NCI-H146 treated with DMSO at 0.1 percent for 48 hours (cell line): ENCODE data around the gene TUBGCP3.

Experiments
- DNase-seq: peaks from one replicate; lab custom pipeline; 2025; ENCODE audit not compliant: unreplicated experiment; lab: John Stamatoyannopoulos, UW

Gene TUBGCP3

DNA sequence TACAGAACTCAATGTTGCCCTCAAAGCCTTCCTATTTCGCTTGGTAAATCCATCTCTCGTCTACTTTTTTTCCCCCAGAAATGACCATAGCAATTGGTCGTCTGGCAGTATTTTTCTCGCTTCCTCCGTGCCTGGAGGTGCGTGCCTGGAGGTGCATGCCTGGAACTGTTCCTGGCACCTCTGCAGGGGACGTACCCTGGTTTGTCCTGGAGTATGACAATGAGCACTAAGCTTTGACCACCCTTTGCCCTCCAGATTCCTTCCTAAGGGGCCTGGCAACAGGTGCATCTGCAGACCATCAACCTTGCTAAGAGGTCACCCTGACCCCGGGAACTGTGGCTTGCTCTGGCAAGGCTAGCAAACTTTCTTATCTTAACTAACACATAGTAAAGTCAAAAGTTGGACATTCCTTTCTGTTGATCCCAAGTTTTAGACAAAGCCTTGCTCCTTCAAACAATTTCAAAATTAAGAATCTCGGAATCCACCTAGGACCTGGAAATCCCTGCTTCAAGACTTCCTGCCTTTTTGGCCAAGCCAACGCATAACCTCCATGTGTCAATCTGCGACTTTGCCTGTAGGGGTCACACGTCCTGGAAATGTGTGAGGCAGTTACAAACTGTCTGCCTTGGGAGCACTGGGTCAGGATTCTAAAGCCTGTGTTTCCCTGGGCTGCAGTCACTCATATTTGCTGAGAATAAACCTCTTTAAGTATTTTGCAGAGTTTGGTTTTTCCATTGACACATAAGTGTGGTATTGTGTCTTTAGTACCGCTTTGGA, 28.8 kb upstream of the TUBGCP3 start:
- DNase-seq: peak; percentile 53

DNA sequence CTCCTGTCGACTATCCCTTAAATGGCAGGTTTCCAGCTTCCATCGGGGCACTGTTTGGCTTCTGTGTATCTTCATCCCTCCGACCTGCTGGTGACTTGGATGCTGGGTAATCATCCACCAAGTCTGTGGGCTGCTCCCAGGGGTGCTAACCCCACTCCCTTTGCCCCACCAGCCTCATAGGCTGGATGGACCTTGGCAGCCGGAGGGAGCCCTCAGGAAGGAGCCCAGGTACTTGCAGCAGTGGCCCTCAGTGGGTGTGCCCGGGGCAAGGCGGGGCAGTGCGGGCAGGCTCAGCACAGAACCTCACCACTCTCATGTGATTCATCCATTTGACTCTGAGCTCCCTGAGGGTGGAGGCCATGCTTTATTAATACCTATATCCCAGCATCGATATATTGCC, 27.4 kb upstream of the TUBGCP3 start:
- DNase-seq: no peak

DNA sequence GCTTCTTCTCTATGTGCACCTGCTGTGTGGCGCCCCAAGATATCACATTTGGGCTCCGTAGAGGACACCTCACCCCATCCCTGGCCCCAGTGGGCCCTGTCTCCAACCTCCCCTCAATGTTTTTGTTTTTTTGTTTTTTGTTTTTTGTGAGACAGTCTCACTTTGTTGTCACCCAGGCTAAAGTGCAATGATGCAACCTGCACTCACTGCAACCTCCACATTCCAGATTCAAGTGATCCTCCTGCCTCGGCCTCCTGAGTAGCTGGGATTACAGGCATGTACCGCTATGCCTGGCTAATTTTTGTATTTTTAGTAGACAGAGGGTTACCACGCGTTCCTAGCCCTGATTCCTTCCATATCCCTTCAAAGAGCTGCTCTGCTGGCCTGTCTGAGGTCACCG, 26.9 kb upstream of the TUBGCP3 start:
- no peak for DNase-seq

DNA sequence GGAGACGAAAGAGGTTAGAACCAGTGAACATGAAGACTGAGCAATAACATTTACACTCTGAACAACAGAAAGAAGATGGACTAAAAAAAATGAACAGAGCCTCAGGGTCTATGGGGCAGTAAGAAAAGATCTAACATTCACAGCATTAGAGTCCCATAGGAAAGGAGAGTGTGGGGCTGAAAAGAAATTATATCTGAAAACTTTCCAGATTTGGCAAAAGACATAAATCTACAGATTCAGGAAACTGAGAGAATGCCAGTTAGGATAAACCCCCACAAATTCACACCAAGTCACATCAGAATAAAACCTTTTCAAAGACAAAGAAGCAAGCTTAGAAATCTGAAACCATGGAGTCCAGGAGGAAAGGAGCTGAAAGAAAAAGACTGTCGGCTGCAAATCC, 20.3 kb upstream of the TUBGCP3 start:
- no peak for DNase-seq

DNA sequence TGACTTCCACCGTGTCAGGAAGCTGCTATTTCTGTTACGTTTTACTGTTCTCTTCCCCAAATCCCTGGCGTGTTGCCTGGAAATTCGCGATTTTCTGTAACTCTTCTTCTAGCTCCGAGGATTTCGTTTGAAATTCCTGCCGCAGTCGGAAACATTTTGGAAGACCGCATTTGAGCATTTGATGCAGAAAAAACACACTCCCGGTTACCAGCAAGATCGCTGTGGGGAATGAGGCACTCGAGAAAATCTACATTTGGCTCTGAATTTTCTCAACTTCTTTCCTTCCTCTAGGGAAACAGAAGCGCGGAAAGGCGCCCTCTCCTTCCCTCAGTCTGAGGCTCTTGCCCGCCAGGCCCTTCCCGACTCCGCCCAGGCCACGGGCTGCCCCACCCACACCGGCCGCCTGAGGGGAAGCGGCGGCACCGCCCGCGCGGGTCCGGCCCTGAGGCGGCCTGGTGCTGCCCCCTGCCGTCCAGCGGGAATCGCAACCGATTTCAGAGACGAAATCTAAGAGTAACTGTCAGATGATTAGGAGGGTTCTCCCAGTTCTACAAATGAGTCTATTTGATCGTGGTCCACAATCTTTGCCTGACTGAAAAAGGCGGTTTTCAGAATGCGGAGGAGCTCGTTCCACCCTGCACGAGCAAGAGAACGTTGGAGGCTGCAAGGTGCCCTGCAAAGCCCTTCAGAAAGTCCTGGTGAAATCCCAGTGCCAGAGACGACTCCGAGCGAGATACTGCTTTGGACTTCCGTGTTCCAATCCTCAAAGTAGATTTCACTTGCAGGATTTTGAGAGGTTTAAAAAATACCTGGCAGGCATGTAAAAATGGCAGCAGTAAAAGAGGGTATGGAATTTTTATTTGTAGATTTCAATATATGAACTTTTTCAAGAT, 18.4 kb upstream of the TUBGCP3 start:
- peak; percentile 89 for DNase-seq

DNA sequence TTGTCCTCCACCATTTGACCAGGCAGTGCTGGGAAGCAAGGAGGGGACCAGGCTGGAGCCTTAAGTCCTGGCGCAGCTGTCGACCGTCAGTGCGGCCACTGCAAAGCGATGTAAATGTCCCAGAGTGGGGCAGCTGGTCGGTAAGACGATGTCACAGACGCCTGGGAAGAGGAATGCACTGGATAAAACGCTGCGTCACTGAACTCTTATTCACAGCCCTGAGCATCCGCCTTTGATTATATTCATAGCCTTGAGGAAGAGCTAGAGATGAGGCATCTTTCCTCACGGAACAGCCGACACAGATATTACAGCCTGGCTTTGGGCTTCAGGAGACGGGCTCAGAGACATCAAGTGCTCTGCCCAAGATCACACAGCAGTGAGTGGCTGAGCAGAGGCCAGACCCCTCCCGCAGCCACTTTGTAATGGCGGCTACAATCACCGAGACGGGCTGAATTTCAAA, 17.6 kb upstream of the TUBGCP3 start:
- no peak for DNase-seq

DNA sequence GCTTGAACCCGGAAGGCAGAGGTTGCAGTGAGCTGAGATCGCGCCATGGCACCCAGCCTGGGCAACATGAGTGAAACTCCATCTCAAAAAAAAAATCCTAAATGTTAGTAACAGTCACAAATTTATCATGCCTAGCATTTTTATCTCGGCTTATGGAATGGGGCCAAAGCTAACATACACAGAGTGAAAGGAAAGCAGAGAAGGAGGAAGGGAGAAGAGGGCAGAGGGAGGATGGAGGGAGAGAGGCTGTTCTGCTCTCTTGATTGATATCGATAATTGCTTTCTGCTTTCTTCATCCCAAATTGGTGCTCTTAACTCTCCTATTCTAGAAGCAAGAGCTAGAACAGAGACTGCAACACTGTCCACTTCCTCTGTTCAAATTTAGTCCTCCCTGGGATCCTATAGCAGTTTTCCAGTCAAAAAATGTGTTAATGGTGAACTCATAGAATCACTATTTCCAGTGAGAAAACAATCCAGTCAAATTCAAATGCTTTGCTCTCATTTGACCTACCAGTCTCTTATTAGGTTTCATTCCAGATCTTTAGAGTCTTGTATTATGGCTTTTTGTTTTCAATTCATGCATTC, 15.8 kb upstream of the TUBGCP3 start:
- DNase-seq: no peak

DNA sequence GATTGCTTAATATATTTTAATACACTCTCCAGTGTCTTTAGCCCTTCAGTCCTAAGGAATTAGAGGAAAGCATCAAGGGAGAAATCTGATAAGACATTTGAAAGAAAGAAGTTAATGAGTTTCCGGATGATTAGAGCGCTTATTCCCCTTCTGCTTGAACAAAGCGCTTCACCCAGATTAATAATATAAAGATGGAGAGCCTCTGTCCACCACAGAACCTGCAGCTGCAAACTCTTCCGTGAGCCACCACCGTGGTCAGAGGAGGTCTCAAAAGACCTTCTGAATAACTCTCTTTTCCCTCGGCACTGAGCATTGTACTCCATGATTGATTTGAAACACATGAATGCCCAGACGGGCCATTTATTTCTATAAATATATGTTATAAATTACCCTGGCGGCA, 14.2 kb upstream of the TUBGCP3 start:
- peak; percentile 25 for DNase-seq

DNA sequence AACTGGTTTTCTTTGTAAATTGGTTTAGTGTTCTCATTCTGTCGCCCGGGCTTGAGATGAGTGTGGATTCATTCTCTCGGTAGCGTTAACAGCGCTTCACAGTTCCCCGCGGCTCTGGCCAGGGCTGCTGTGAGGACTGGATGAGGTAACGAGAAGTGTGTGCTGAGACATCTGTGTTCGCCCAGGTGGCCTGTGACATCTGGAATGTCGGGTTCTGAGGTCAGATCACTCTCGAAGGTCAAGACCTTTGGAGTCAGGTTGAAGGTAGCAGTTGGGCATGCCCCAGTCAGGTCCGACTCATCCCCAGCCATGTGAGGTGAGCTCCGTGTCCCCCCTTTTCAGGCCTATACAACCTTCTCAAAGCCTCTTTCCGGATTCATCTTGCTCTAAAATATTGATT, 13.4 kb upstream of the TUBGCP3 start:
- DNase-seq: no peak

DNA sequence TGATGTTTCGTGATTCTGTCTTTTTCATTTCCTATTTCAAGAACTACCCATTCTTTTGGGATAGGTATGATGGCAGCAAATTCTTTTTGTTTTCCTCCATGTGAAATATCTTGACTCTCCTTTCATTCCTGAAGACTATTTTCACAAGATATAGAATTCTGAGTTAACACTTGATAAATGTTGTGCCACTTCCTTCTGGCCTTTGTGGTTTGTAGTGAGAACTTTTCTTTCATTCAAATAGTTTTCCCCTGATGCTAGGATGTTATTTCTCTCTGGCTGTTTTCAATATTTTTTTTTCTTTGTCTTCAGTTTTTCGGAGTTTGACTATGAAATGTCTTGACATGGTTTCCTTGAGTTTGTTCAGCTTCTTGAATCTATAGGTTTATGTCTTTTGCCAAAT, 8.3 kb upstream of the TUBGCP3 start:
- DNase-seq: no peak

DNA sequence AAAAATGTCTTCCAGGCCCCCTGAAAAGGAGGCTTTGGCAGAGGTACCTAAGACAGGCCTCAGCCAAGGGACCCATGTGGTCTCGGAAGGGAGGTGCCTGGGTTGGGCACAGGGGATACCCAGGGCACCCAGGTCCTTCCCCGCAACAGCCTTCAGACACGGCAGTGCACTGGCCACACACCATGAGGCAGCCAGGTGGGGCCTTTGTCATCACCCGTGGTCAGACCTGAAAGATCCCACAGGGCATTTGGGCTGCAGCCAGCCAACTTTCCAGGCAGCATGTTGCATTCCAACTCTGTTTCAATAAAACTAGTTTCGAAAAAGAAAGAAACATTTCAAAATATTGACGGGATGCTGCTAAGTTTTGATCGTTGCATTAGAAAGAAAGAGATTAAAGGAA, 4.7 kb upstream of the TUBGCP3 start:
- no peak for DNase-seq

DNA sequence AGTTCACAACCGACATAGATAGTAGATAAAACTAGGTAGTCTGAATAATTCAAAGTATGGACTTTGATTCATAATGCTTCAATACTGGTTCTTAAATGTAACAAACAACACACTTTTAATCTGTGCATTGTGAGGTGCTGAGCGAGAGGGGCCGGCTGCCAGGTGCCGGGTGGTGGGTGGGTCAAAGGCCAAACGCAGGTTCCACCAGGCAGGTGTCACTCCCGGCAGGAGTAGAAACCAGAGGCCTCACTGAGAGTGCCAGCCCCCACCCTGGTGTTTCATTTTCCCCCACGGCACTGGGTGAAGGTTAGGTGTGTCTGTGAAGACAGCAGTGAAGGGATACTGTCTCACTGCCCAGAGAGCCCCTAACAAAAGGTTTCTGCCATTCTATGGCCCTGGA, 4.2 kb upstream of the TUBGCP3 start:
- no peak for DNase-seq

DNA sequence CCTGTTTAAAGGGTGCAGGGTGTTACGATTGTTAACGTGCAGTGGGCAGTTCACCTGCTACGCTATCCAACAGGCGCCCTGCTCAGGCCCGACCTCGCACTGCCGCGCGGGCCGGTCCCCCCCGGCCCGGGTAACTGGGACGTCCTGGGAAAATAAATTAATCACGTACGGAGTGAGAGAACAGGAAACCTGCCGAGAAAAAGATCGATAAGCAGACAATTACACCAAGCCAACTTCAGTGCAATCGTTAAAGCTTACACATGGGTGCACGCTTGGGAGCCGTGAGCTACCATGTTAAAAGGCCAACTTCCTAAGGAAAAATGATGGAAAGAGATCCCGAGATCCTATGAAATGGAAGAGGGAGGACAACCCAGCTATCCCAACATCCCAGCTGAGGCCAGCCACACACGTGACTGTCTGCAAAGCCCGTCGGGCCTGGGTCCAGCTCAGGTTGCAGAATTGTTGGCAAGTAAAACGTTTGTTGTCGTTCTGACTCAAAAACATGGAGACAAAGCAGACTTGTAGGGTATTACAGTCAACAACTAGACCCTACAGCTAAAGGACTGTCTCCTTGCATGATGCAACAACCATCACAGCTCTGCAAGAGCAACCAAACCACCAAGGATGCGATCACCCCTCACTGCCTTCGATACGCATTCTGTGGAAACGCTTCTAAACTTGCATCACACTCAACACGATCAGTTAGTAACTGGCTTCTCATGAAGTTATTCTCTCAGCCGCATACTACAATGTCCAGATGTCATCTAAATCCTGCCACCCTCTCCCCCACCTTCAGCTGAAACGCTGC, 741 bp upstream of the TUBGCP3 start:
- DNase-seq: peak; percentile 65

DNA sequence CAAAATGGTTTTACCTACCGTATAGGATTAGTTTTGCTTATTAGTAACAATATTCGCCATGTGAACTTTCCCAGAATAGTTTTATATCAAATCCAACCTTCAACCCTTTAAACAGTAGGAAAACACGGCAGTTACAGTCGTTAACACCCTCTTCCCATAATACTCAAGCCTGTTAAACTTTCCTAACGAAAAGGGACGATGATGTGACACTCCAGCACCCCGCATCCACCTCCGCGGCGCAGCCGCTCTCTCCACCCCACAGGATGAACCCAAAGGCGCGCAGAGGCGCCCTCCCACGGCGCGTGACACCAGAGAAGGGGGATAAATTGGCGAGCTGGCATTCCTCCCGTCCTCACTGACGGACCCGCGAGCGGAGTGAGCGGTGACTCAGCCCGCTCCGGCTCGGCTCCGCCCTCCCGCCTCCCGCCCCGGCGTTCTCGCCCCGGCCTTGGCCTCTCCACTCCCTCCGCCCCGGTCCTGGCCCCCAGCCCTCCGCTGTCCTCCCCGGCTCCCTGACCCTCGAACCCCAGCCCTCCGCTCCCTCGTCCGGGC, 665 bp downstream of the TUBGCP3 start:
- DNase-seq: peak; percentile 76

DNA sequence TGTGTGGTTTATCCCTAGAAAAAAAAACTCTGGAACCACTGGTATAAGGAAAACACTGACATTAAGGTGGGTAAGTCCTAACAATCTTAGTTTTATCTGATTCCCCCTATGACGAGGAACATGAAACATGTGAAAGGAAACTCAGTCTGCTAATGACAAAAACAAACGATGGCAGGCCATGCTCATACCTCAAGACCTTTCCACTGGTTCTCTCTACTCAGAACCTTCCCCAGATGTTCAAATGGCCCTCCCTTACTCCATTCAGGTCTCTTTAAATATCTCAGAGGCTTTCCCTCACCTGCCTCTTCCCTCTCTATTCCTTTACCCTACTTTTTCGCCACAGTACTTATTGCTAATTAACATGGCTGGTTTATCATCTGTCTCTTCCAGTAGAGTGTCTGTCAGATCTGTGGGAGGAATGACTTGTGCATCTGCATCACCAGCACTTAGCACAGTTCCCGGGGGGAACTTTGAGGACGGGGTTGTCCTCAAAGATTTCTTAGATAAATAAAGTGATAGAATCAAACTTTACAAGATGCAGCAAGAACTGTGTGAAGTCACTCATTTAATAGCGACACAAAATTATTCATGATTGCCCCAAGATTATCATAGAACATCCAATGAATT, 1.5 kb downstream of the TUBGCP3 start:
- no peak for DNase-seq

DNA sequence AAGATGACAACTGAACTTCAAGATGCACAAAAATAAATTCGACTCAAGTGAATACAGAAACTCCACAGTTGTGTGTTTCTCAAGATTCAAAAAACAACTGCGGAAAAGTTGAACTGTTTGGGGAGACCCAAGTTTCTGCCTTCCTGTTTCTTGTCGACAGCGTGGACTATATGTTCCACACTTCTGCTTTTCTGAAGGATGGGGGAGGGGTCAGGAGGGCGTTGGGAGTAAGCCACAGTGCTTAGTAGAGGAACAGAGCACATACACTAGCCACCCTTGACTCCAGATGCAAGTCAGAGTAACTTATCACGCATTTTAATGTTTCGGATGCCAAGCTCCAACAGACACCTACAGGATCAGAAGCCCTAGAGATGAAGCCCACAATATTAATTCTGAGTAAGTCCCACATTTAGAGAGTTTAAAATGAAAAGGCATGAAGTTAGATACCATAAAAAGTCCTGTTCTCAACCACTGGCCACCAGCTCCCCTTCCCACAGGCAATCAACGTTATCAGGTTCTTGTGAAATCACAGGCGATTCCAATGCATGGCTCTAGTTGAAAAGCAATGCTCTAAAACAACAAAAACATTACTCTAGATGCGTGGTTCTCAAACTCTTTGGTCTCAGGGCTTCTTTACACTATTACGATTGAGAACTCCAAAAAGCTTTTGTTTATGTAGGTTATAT, 4.2 kb downstream of the TUBGCP3 start:
- no peak for DNase-seq

DNA sequence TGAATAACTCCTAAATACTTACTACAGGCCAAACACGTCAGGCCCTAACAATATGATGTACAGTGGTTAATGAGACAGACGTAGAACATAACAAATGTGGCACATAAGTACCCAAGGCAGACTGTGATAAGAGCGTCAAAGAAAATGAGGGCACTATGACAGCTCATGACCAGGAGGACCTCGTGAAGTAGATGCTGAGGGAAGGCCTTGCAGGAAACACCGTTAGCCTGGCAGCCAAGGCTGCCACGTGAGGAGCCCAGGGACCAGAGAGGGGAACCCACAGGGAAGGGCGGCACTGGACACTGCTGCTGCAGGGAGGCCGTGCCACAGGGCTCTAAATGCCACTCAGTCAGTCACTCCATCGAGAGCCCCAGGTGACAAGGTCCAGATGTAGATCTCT, 5.7 kb downstream of the TUBGCP3 start:
- no peak for DNase-seq

DNA sequence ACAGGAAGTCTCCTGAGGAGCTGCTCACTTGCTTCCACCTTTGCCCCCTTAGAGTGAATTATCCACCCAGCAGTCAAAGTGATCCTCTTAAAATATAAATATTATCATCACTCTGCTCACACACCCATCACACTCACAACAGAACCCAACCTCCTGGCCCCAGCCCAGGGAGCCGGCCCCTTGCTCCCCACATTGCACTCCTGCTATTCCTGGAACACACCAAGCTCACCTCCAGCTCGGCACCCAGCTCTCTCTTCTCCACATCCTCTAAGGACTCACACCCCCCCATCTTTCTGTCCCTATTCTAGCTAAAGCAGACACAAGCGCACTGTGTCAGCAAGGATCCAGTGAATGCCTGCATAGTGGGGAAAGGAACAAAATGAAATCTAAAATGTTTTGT, 7.0 kb downstream of the TUBGCP3 start:
- no peak for DNase-seq

DNA sequence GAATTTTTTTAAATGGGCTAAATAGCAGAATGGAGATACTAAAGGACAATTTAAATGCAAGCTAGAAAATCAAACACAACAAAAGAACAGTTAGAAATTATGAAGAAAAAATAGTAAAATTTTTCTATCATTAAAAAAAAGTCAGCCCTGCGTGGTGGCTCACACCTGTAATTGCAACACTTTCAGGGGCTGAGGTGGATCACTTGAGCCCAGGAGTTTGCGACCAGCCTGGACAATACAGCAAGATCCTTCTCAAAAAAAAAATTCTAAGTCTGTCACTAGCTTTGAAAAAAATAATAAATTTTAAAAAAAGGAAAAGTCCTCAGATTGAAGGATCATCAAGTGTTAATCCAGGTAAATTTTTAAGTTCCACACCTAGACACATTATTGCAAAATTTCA, 7.7 kb downstream of the TUBGCP3 start:
- DNase-seq: no peak
